OCI-LY3 (cell line): Measurements from ENCODE around the gene N4BP3.

ENCODE experiments used
- EZH2phosphoT487 ChIP-seq: fragments of 200-600 bp; shearing (Covaris generic); IDR thresholded peaks from 2 replicates; pipeline ENCODE4 v1.6.1; 2018; ENCODE audit warnings: antibody characterized with exemption, mixed run types, low read depth
- TF ChIP-seq, protein P1 (sequence below): fragments of 200-600, 300-600 bp; sonication (generic); IDR thresholded peaks from 2 replicates; pipeline ENCODE4 v1.5.1; 2014; ENCODE audit warnings: antibody characterized with exemption, low read length, low read depth

DNA sequence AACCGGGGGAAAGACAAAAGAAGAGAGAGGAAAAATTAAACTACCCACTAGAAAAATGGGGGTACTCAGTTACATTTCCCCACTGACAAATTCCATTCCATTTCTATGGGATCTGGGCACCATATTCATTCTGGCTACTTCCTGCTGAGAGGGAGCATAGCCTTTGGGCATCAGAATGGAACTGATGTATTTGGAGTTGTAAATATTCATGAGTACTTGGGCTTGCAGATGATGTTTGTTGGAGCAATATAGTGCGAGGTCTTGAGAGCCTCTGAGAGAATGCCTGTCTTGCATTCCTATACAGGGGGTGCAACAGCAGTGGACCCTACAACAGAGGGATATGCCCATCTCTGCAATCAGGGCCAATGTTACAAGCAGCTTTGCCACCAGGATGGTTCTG, 57.1 kb downstream of the N4BP3 start:
- TF ChIP-seq, protein P1, sequence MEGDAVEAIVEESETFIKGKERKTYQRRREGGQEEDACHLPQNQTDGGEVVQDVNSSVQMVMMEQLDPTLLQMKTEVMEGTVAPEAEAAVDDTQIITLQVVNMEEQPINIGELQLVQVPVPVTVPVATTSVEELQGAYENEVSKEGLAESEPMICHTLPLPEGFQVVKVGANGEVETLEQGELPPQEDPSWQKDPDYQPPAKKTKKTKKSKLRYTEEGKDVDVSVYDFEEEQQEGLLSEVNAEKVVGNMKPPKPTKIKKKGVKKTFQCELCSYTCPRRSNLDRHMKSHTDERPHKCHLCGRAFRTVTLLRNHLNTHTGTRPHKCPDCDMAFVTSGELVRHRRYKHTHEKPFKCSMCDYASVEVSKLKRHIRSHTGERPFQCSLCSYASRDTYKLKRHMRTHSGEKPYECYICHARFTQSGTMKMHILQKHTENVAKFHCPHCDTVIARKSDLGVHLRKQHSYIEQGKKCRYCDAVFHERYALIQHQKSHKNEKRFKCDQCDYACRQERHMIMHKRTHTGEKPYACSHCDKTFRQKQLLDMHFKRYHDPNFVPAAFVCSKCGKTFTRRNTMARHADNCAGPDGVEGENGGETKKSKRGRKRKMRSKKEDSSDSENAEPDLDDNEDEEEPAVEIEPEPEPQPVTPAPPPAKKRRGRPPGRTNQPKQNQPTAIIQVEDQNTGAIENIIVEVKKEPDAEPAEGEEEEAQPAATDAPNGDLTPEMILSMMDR, result no peak
- TF ChIP-seq EZH2phosphoT487, result no peak
